DOHH2 (cell line): ENCODE results near the gene PRDM11.

ENCODE experiments used
- EZH2phosphoT487 ChIP-seq: fragments of 200-600 bp; sonication (generic); IDR thresholded peaks from 2 replicates; pipeline ENCODE4 v1.6.1; 2017; ENCODE audit warnings: borderline replicate concordance, mild to moderate bottlenecking, antibody characterized with exemption, low read length, moderate library complexity, mixed read lengths
- TF ChIP-seq, protein P1 (sequence below): fragments of 200-600 bp; sonication (generic); IDR thresholded peaks from one replicate; pipeline ENCODE4 v1.5.1; 2014; ENCODE audit warnings: antibody characterized with exemption, mild to moderate bottlenecking, low read depth, low read length; ENCODE audit not compliant: poor library complexity, severe bottlenecking

DNA sequence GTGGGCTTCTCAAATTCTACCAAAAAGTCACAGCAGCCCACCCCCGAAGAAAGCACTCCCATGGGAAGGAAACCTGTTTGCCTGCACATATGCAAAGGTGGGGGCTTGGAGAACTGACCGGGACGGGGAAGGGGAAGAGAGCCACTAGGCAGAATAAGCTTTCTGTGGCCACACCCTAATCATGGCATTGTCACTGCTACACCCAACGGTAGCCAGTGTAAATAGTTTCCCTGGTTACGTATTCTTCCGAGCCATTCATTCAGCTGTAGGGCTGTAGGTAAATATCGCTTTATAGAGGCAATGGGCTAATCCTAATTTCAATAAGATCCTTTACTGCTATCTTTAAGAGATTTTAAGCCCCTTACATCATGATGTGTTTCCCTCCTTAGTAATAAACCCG lies 61.7 kb downstream of the PRDM11 start:
- TF ChIP-seq, protein P1, sequence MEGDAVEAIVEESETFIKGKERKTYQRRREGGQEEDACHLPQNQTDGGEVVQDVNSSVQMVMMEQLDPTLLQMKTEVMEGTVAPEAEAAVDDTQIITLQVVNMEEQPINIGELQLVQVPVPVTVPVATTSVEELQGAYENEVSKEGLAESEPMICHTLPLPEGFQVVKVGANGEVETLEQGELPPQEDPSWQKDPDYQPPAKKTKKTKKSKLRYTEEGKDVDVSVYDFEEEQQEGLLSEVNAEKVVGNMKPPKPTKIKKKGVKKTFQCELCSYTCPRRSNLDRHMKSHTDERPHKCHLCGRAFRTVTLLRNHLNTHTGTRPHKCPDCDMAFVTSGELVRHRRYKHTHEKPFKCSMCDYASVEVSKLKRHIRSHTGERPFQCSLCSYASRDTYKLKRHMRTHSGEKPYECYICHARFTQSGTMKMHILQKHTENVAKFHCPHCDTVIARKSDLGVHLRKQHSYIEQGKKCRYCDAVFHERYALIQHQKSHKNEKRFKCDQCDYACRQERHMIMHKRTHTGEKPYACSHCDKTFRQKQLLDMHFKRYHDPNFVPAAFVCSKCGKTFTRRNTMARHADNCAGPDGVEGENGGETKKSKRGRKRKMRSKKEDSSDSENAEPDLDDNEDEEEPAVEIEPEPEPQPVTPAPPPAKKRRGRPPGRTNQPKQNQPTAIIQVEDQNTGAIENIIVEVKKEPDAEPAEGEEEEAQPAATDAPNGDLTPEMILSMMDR: no peak
- no peak for TF ChIP-seq EZH2phosphoT487
